HT1080 (cell line): ENCODE measurements around the gene ALDH1L1. TPM values are rescaled to one million over a fixed set of nuclear protein-coding genes. Genes with fewer than 3 reads are reported as not detected.

Experiments used
- DNase-seq: peaks from one replicate; pipeline ENCODE4 v3.0.0-alpha.2; 2015; ENCODE audit warnings: low read depth
- total RNA-seq: library from RNA; depleted of rRNA; stranded (reverse); fragments of >200 nt; shearing (Covaris generic); gene quantifications from 2 replicates; pipeline ENCODE4 v1.2.3, GENCODE V29; 2014

The ALDH1L1 gene
- total RNA-seq, 1 experiment from 2014 or later, result 14.5 TPM

DNA sequence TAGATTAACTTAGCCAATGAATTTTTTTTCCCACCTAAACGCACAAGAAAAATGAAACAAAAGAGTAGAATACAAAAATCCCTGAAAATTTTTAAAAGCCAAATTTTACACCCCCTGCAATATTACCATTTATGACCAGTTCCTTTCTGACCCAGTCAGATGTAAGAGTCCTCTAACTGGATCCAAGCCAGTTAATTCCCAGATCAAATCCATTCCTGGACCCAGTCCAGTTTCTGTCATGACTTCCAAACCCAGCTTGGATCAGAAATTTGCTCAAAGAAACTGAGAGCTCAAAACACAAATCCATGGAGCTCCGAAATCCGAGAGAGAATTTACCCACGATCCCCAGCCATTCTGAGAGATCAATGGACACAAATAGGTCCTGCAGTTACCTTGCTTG, 17.0 kb upstream of the ALDH1L1 start:
- no peak for DNase-seq

DNA sequence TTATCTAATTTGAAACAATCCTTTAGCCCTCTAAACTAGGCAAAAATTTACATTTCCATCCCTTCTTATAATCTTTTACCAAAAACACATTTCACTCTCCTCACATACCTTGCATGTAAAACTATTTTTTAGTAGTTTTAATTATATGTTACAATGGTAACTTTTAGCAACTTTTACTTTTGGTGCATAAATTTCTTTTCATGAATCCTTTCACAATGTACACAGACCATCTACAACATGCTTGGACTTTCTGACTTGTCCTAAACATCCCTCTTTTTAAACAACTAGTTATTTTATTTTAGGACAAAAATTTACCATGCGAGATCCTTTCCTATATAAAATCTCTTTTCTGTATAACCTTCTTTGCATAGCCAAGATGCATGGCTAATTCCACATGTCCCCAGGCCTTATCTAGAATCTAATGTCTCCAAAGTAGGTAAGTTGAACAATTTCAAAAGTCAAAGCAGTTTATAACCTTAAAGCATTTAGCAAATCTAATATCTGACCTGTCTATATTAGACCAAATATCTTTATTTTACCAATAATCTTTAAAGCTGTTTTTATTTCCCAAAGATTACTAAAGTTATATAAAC, 14.4 kb upstream of the ALDH1L1 start:
- no peak for DNase-seq

DNA sequence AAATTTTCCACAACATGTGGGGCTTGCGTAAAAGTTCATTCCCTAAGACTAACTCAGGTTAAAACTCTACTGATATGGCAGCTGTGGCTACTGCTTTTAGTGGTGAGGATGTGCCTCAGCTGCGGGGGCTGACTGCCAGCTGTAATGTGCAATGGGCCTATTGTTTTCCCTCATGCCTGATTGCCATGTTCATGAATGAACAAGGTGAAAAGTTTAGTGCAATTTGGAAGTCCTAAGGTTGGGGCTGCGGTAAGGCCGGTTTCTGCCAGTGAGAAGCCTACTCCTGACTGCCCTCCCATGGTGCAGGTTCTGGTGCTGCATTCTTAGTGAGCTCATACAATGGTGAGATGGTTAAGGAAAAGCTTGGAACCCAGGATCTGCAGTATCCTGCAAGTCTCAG, 10.9 kb upstream of the ALDH1L1 start:
- DNase-seq, result no peak

DNA sequence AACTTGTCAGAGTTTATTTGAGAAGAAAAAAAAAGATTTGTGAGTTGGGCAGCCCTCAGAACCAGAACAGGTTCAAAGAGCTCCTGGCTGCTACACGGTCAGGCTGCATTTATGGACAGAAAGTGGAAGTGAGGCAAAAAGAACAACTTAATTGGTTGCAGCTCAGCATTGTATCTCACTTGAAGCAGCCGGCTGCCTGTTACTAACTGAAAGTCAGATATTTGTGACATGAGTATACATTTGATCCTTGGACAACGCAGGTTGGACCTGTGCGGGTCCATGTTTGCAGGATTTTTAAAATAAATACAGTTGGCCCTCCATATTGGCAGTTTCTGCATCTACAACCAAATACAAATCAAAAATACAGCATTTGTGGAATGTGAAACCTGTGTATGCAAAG, 7.5 kb upstream of the ALDH1L1 start:
- DNase-seq, result no peak

DNA sequence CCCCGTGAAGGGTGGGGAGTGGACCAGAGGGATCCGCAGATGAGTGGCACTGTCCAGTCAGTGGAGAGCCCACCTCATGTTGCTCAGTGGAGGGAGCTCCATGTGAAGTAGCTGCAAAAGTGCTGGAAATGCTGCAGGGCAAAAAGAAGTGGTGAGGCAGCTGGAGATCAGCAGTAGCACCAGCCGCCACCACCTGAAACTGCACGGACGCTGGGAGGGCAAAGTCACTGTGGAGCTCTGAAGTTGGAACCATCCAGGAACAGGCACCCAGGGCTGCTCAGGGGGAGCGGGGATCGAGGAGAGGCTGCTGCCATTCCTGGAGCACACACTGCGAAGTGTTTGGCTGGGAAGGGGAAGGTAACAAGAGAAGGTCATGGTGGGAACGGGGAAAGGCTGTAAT, 6.4 kb upstream of the ALDH1L1 start:
- DNase-seq, result no peak

DNA sequence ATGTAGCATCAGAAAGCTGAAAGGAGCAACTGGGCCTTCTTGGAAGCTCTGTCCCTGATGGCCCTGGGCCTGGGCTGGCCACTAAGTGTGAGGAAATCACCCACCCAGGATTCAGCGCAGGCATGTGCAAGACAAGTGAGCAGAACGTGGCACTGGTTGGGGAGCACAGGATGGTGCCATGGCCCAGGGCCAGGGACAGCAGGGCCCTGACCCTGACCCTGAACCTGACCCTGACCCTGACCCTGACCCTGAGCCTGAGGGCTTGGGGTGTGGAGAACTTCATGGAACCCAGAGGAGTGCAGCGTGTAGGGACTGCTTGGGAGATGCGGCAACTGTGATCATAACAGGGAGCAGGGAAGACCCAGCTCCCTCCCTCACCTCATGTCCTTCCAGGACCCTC, 5.9 kb upstream of the ALDH1L1 start:
- no peak for DNase-seq

DNA sequence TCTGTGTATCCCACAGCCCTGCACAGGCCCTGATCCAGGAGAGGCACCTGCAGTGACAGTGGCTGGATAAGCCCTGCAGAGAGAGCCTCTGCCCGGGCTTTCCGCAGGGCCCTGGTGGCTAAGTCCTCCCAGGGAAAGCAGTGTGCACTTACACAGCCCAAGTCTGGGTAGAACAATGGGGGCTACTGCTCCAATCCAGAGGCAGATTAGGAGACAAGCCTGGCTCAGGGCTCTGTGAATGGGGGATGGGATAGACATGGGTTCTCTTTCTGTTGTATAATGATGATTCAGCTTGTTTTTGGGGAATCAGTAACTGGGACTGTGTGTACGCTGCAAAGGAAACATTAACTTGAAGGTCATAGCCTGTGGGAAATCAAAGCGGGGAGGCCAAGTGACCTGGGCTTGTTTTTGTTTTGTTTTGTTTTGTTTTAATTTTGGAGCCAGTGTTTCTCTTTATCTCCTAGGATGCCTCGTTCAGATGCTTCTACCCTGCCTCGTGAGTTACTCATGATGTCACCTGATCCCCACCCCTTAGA, 4.1 kb upstream of the ALDH1L1 start:
- no peak for DNase-seq

DNA sequence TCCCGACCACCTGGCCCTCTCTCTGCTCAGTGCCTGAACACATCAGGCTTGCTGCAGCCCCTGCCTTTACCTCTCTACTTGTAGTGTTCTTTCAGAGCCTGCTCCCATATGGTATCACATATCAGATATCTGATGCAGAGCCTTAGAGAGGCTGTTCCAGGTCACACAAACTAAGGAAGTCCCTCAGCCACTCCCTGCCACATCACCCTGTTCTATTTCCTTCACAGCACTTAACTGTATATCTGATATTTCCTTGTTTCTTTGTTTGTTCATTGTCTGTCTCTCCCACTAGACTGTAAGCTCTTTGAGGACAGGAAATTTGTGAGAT, 976 bp upstream of the ALDH1L1 start:
- DNase-seq, result no peak

DNA sequence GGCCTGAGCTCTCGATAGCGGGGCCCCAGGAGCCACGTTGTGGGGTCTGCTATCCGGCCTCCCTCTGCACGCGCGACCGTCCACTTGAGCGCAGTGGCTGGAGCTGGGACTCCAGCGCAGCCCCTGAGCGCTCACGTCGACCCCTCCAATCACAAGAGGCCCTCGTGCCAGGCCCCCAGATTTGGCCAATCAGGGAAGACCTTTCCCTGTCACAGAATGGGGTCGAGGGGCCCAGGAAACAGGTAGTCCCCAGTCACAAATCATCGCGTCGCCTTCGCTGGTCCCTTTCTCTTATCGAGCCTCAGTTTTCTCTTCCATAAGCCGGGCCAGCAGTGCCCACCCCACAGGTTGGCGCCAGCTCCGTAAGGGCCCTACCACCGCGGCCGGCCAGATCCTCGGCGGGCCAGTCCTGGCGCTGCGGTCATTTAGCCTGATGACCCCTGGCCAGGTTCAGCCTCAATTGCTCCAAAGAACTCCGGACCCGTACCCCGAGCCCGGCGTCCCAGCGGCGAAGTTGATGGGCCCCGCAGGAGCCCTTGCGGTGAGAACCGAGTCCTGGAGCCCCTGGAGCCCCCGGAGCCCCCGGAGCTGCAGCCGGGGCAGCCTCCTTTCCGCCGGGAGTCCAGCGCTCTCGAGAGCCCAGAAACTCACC, 435 bp downstream of the ALDH1L1 start:
- no peak for DNase-seq

DNA sequence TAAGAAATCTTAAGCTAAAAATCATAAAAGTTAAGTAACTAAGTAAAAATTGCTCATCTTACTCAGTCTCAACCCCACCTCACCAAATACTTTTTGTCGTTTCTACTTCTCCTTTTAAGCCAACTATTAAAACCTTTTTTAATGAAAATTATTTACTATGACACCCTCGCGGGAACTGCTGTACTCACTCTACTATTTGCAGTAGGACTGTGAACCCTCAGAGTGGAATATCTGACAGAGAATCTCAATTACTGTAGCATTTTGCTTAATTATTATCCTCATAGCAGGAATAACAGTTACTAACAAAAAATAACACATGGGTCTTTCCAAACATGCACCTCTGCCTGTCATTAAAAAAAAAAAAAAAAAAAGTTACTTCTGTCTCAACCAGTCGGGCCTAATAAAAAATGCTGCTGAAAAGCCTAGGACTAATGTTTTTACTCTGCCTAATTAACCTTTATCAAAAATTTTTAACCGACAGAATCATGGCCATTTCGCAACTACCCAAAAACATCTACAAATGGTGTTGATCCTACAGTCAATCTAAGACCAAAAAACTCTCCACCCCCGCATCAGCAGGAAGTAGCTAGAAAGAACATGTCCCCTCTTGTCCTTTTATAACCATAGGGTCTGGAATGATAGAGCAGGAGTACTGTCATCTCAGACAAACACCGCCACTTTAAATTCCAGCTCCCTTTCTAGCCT, 10.2 kb downstream of the ALDH1L1 start:
- no peak for DNase-seq

DNA sequence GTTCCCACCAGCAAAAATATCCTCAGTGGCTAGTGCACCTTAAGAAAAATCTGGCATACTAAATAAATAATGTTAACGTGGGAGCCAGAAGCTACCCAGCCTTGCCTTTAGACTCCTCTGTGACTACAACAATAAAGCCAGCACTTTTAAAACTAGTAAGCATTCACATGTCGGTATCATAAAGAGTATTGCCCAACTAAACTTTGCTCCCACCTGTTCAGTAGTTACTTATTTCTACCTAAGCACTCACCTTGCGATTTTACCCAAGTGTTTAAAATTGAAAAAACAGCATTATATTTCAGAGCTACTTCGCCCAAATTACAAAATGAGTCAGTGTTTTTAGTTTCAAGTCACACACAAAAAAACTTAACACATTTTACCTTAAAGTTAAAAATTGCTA, 12.8 kb downstream of the ALDH1L1 start:
- DNase-seq, result no peak

DNA sequence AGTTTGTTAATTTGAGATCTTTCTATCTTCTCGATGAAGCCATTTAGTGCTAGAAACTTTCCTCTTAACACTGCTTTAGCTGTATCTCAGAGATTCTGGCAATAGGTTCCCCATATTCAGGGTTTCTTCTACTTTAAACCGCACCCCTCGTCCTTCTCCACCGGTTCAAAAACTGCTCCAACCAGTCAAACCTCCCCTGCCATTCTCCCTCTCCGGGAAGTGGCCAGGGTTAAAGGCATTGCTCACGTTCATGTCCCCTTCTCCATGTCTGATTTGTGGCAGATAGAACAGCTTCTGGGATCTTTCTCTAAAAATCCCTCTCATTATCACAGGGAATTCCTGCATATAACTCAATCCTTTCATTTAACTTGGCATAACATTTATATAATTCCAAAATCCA, 14.4 kb downstream of the ALDH1L1 start:
- no peak for DNase-seq

DNA sequence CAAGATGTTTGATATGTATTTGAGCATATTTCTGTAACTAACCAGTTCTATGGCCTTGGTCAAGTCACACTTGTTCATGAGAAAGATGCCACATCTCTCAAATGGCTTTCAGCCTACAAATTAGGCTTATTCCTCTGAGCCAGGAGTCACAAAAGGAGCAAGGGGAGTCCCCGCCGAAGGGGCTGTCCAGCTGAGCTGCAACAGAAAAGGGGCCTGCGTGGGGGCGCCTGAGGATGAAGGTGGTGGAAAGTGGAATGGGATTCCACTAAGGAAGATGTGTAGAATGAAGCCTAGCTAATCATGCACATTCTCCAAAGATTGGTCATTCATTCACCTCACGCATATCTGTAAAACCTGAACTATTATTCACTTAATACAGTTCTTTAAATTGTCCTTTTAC, 19.1 kb downstream of the ALDH1L1 start:
- no peak for DNase-seq

DNA sequence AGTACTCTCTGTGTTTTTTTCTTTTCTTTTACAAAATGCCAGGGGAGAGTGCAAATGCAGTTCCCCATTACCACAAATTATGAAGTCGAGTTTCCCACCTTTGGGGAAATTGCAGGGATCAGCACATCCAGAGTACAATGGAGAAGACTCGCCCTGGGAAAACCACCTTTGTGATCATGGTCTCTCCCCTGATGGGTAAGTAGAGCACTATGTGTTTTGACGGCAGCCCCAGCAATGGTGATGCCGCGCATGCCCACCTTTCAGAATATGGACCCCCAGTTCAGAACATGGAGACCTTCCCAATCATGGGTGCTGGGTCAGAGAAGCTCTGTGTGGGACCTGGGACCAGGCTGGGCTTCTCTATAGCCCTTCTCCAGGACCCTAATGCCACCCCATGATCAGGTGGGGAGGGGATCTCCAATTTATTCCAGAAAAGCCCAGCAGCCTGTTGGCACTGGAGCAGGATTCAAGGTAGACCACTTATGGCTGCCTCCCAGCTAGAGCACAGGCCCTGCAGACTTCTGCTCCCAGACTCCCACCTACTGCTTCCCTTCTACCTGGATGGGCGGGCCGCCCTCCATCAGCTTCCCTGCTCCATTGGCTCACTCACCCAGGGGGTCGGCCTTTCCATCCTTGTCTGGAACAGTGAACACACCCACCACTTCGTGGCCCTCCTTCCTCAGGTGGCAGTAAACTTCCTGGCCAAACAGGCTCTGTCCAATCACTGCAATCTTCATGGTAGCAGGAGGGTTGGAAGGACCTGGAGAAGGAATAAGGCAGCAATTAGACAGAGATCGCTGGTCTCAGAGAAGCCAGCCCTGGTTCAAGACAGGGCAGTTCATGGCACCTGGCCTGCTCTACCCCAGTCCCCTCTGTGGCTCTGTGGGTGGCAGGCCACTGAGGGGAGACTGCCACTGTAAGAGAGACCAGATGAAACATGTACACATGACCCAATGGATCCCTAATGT, 19.9 kb downstream of the ALDH1L1 start:
- no peak for DNase-seq

DNA sequence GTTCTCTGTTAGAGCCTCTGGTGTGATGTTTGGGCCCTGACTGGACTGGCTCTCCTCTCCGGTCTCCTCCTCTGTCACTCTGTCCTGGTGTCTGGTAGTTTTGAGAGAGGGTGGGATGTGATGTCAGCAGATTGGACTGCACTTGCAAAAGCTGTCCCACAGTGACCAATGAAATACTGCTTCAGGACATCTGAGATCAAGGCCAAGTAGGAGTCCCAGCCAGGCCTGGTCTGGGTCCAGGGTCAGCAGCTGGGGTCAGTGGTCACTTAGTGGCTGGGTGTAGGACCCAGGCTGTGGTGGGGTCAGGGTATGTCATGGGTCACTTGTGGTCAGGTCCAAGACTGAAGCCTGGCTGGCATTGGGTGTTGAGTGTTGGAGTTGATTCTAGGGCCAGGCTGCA, 20.9 kb downstream of the ALDH1L1 start:
- DNase-seq, result no peak

DNA sequence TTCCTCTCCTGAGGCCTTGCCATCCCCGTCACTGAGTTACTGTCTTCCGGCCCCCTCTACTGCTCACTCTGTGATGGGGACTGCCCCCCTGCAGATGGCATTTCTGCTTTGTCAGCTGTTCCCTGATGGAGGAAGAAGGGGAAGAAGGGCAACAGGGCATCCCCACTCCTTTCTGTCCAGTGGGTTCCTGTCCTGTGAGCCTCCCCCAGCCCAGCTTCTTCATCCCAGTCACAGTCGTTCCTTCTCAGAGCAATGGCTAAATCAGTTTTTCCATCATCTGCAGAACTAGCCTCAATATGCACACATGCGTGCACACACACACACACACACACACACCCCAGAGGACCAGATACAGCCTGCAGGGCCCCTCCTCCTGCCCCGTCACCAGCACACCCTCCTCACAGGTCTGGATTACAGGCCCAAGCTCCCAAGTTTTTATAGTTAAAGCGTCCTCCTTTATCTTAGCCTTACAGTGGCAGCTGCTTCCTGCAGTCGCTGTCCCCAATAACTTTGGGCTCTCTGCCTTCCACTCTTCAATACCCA, 21.4 kb downstream of the ALDH1L1 start:
- no peak for DNase-seq

DNA sequence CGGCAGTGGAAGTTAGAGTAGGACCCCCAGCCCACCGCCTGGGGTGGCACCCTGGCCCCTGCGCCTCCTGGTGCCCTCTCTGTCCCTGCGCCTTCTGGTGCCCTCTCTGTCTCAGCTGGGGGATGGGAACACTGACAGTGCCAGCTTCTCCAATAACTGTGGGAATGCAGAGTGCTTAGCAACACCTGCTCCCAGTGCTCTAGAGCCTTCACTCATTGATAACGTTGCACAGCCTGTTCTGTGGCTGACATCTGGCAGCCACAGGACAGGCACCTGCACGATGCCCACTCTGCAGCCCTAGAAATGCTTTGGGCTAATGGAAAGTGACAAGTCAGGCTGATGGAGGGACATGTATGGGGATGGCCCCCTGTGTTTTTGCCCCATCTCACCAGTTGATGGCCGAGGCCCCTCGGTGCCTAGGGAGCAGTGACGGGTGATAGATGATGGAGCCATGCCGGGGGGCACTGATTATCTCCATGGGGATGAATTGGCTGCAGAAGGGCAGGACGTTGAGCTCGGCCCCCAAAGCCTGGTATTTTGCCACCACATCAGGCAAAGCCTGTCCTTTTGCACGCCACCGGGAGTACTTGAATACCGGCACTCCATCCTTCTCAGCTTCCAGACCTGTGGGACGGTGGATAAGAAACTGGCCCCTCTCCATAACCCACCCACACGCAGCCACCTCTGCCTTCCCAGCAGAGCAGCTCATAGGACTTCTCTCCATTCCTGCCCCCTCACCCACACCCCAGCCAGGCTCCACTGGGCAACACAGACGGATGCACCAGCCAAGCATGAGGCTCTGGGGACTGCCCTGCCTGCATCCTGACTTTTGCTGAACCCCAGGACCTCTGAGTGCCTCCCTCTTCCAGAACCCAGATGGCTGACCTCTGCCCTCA, 22.1 kb downstream of the ALDH1L1 start:
- no peak for DNase-seq

DNA sequence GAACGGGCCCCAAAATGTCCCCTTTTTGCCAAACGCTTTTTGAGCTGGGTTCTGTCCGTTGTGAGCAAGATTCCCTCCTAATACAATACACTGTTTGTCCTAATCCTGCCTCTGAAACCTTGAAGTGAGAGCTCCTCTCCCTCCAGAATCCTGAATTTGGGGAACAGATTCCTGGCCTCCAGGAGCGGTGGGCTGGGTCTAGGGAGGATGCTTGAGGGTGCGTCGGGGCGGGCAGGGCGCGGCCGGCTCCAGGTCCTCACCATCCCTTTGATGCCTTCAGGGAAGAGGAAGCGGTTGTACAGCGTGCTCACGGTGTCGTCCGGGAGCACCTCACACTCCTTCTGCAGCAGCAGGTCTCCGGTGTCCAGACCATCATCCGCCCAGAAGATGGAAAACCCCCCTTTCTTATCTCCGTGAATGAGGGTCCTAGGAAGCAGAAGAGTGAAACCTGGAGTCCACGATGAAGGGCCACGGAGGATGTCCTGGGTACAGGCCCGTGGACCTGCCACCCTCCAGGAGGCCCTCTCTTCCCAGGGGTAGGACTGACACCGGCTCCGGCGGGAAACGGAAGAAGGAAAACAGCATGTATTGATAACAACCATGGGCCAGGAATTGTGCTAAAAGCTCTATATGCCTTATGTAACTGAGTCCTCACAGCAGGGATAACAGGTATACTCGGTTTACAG, 23.2 kb downstream of the ALDH1L1 start:
- DNase-seq, result no peak

DNA sequence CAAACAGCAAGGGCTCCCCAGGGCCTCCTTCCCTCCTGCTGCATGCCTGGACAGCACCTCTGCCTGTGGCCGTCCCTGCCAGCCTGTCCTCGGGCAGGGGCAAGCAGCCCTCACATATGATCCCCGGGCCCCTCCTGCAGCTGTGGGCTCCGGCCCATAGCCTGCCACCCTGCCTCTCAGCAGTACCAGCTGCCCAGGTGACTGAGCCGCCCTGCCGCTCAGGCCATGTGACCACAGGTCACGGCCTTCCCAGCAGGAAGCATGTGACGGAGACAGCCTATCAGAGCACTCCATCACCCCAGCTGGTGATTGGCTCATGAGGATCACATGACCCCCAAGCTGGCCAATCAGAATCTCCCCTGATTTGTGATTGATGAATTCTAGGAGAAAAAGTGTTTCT, 23.9 kb downstream of the ALDH1L1 start:
- DNase-seq, result peak; percentile 51

DNA sequence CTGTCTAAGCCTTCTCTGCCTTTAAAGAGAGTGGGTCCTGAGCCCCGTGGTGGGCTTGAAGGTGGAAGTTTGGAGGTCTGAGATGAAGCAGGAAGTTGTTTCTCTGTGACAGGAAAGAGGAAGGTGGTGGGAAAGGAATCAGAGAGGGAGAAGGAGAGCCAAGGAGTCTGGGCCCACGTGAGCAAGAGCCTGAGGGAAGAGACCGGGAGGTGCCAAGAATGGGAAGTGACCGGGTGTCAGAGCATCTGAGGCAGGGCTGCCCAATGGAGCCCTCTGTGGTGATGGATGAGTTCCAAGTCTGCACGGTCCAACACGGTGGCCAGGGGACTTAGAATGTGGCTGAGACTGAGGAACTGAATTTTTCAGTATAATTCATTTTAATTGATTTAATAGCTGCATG, 24.6 kb downstream of the ALDH1L1 start:
- DNase-seq, result no peak
